SK-N-MC (cell line): Measurements from ENCODE around the gene SRD5A2.

Source experiments
- EZH2 ChIP-seq: fragments of 200-600 bp; sonication (generic); IDR thresholded peaks from one replicate; pipeline ENCODE4 v1.6.1; 2017; ENCODE audit warnings: antibody characterized with exemption
- FOXP2 ChIP-seq: optimal IDR thresholded peaks from 2 replicates; pipeline ENCODE3; 2011; ENCODE audit warnings: mild to moderate bottlenecking, moderate library complexity; ENCODE audit not compliant: insufficient read depth; ENCODE audit errors: extremely low read length, control extremely low read depth
- POLR2AphosphoS5 ChIP-seq: IDR thresholded peaks from 2 replicates; pipeline ENCODE4 v1.6.1; 2012; ENCODE audit warnings: mild to moderate bottlenecking, low read depth, low read length, borderline replicate concordance

- no peak for TF ChIP-seq POLR2AphosphoS5
- TF ChIP-seq EZH2: no peak
- no peak for TF ChIP-seq FOXP2
Observed at GRCh38 chr2:31556940-31557339, 23.8 kb downstream of the SRD5A2 start.
